GM12864 (cell line): ENCODE results near the gene CACNG5.

Source experiments
- DNase-seq: peaks from one replicate; pipeline ENCODE4 v3.0.0-alpha.2; 2011; ENCODE audit warnings: low read depth
- H3K4me3 ChIP-seq: 2 replicates; pipeline ENCODE4 v1.5.1; 2011; ENCODE audit warnings: mild to moderate bottlenecking, low read depth, low read length, control low read depth
- CTCF ChIP-seq: IDR thresholded peaks from 2 replicates; pipeline ENCODE4 v1.5.1; 2011; ENCODE audit warnings: low read depth, mild to moderate bottlenecking, moderate library complexity, low read length, control low read depth, inconsistent platforms; ENCODE audit errors: missing control alignments

Gene CACNG5

GRCh38 chr17:66837885-66838665 lies 3.2 kb downstream of the CACNG5 start:
- H3K4me3 ChIP-seq, result no peak overlapping the region
- no peak for DNase-seq
- TF ChIP-seq CTCF, result no peak

- no peak overlapping the region for H3K4me3 ChIP-seq
- no peak for TF ChIP-seq CTCF
- DNase-seq, result no peak
Measured at GRCh38 chr17:66839616-66840015, 4.7 kb downstream of the CACNG5 start.

- TF ChIP-seq CTCF, result no peak
- no peak for DNase-seq
- H3K4me3 ChIP-seq, result no peak overlapping the region
Measured at GRCh38 chr17:66840061-66840460, 5.1 kb downstream of the CACNG5 start.

GRCh38 chr17:66841328-66841727 lies 6.4 kb downstream of the CACNG5 start:
- DNase-seq, result no peak
- TF ChIP-seq CTCF, result no peak
- H3K4me3 ChIP-seq, result no peak overlapping the region

- DNase-seq, result no peak
- no peak for TF ChIP-seq CTCF
- no peak overlapping the region for H3K4me3 ChIP-seq
Measured at GRCh38 chr17:66841744-66842143, 6.8 kb downstream of the CACNG5 start.

GRCh38 chr17:66842505-66842904 lies 7.6 kb downstream of the CACNG5 start:
- DNase-seq, result no peak
- H3K4me3 ChIP-seq, result no peak overlapping the region
- no peak for TF ChIP-seq CTCF

GRCh38 chr17:66842959-66843358 lies 8.0 kb downstream of the CACNG5 start:
- DNase-seq, result no peak
- no peak for TF ChIP-seq CTCF
- H3K4me3 ChIP-seq, result no peak overlapping the region
